ENCODE measurements around the gene FAM118B. TPM values are rescaled to one million over a fixed set of nuclear protein-coding genes. Genes with fewer than 3 reads are reported as not detected.

Gene FAM118B
- polyA plus RNA-seq, 1 of the 3 experiments (the other 2 are of a cell fraction): 19.5 TPM

- CTCF ChIA-PET: interaction anchor here (1.1 to 5.4 kb wide), 3 partner anchors 102 to 266 kb away, joined by 3 to 63 read pairs (median 5); no protein-coding TSS in a partner anchor
These were observed 20.8 kb upstream of the FAM118B start for GRCh38 chr11:126190792-126191191.

GRCh38 chr11:126191379-126192073, 20.1 kb upstream of the FAM118B start:
- ChIA-PET CTCF (interaction anchor here (0.7 to 5.4 kb wide), 4 partner anchors 77 to 274 kb away, joined by 3 to 63 read pairs (median 29); no protein-coding TSS in a partner anchor), POLR2A (interaction anchor here (1.0 kb wide), 1 partner anchor 264 kb away, joined by 3 read pairs; no protein-coding TSS in a partner anchor)
- Histone ChIP-seq H3K9me3 (no peaks in the 10 kb centered on the region), H3K27me3 (ENCODE audit: insufficient read depth) (no peaks in the 10 kb centered on the region), H3K36me3 (replicated peaks in 1 of 2; ENCODE audit: control insufficient read depth in 1 of 2, insufficient read depth in 2 of 2, low read length in 1 of 2) (peaks cover 4 to 26% of the 10 kb centered on the region in 2 experiments), H3K4me2 (no peak overlapping the region), H3K4me1 (ENCODE audit: control insufficient read depth in 1 of 2, insufficient read depth in 2 of 2, low read depth in 1 of 2, low read length in 1 of 2) (peaks cover 0 to 14% of the 10 kb centered on the region in 2 experiments; a peak in 1 of 4 replicates), H3K9me2 (no peaks in the 10 kb centered on the region), H4K20me1 (ENCODE audit: insufficient read depth) (no peaks in the 10 kb centered on the region; the same call in 1 of the 2 replicates), H3K4me3 (ENCODE audit: low read depth in 2 of 2, low read length in 1 of 2) (no peak overlapping the region), H3K27ac (ENCODE audit: low read depth in 2 of 2, low read length in 1 of 2) (no peak overlapping the region), H3F3A (replicated peaks; ENCODE audit: insufficient read depth) (peaks cover 6% of the 10 kb centered on the region), H3K9ac (no peak overlapping the region), H3K79me2 (ENCODE audit: insufficient read depth) (no peaks in the 10 kb centered on the region), H2AFZ (ENCODE audit: low read depth) (no peak overlapping the region)
- 97% methylated on average over 11 of the region's 11 CpGs for WGBS (ENCODE audit: low lambda C conversion rate)
- no peak for DNase-seq
- TF ChIP-seq RCOR1 (IDR thresholded peaks at IDR 0.05; ENCODE audit: low read length): no peak
- TF ChIP-seq FOXM1 (IDR thresholded peaks at IDR 0.05; ENCODE audit: low read depth): no peak
- no peak for TF ChIP-seq RXRA (IDR thresholded peaks at IDR 0.05; ENCODE audit: borderline replicate concordance, low read depth)
- no peak for TF ChIP-seq TAF1 (IDR thresholded peaks at IDR 0.05; ENCODE audit: borderline replicate concordance, low read depth, low read length)
- no peak for TF ChIP-seq ELF1 (IDR thresholded peaks at IDR 0.05)
- no peak for TF ChIP-seq SMC3 (IDR thresholded peaks at IDR 0.05; ENCODE audit: low read depth, low read length)
- no peak for TF ChIP-seq USF1 (IDR thresholded peaks at IDR 0.05; ENCODE audit: borderline replicate concordance, low read depth)
- TF ChIP-seq RAD21 (IDR thresholded peaks at IDR 0.05; ENCODE audit: low read length): no peak
- TF ChIP-seq, protein P1, sequence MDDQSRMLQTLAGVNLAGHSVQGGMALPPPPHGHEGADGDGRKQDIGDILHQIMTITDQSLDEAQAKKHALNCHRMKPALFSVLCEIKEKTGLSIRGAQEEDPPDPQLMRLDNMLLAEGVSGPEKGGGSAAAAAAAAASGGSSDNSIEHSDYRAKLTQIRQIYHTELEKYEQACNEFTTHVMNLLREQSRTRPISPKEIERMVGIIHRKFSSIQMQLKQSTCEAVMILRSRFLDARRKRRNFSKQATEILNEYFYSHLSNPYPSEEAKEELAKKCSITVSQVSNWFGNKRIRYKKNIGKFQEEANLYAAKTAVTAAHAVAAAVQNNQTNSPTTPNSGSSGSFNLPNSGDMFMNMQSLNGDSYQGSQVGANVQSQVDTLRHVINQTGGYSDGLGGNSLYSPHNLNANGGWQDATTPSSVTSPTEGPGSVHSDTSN (IDR thresholded peaks at IDR 0.05): no peak
- TF ChIP-seq GATA2 (CRISPR knock-in tag; IDR thresholded peaks at IDR 0.05): no peak
- no peak for TF ChIP-seq TEAD4 (IDR thresholded peaks at IDR 0.05; ENCODE audit: borderline replicate concordance, insufficient read depth)
- no peak for TF ChIP-seq JUND (IDR thresholded peaks at IDR 0.05)
- no peak for TF ChIP-seq MAX (IDR thresholded peaks at IDR 0.05; ENCODE audit: low read depth)
- TF ChIP-seq SIN3A (IDR thresholded peaks at IDR 0.05; ENCODE audit: borderline replicate concordance, low read depth, low read length): no peak
- TF ChIP-seq FOXJ3 (CRISPR knock-in tag; IDR thresholded peaks at IDR 0.05): no peak
- no peak for TF ChIP-seq NFIC (IDR thresholded peaks at IDR 0.05; ENCODE audit: borderline replicate concordance)
- no peak for TF ChIP-seq TCF12 (IDR thresholded peaks at IDR 0.05)
- no peak for TF ChIP-seq EP300 (IDR thresholded peaks at IDR 0.05; ENCODE audit: borderline replicate concordance in 1 of 2, low read depth in 1 of 2, low read length in 1 of 2)
- TF ChIP-seq MEF2A (IDR thresholded peaks at IDR 0.05; ENCODE audit: borderline replicate concordance, low read depth): no peak

More at GRCh38 chr11:126190792-126191191, 20.8 kb upstream of the FAM118B start:
- Histone ChIP-seq H3K27ac (ENCODE audit: low read depth in 2 of 2, low read length in 1 of 2) (no peak overlapping the region; a peak in 1 of 4 replicates), H3K4me1 (ENCODE audit: control insufficient read depth in 1 of 2, insufficient read depth in 2 of 2, low read depth in 1 of 2, low read length in 1 of 2) (peaks cover 0 to 14% of the 10 kb centered on the region in 2 experiments; a peak in 1 of 4 replicates), H4K20me1 (ENCODE audit: insufficient read depth) (no peaks in the 10 kb centered on the region; the same call in 1 of the 2 replicates), H3K79me2 (ENCODE audit: insufficient read depth) (no peaks in the 10 kb centered on the region), H3K9me2 (no peaks in the 10 kb centered on the region), H3K4me3 (ENCODE audit: low read depth in 2 of 2, low read length in 1 of 2) (no peak overlapping the region), H2AFZ (ENCODE audit: low read depth) (no peak overlapping the region), H3K9me3 (no peaks in the 10 kb centered on the region), H3K4me2 (no peak overlapping the region), H3F3A (replicated peaks; ENCODE audit: insufficient read depth) (peaks cover 6% of the 10 kb centered on the region), H3K36me3 (replicated peaks in 1 of 2; ENCODE audit: control insufficient read depth in 1 of 2, insufficient read depth in 2 of 2, low read length in 1 of 2) (peaks cover 4 to 22% of the 10 kb centered on the region in 2 experiments), H3K27me3 (ENCODE audit: insufficient read depth) (no peaks in the 10 kb centered on the region), H3K9ac (no peak overlapping the region)
- TF ChIP-seq ELF1 (IDR thresholded peaks at IDR 0.05) (no peak), GABPA (IDR thresholded peaks at IDR 0.05; ENCODE audit: low read depth) (no peak), MXI1 (IDR thresholded peaks at IDR 0.05; ENCODE audit: low read depth, low read length) (no peak), EP300 (IDR thresholded peaks at IDR 0.05; ENCODE audit: borderline replicate concordance in 1 of 2, low read depth in 1 of 2, low read length in 1 of 2) (no peak), JUND (IDR thresholded peaks at IDR 0.05) (no peak), POLR2AphosphoS5 (IDR thresholded peaks at IDR 0.05; ENCODE audit: low read depth, low read length) (no peak)
- TF ChIP-seq, protein P2, sequence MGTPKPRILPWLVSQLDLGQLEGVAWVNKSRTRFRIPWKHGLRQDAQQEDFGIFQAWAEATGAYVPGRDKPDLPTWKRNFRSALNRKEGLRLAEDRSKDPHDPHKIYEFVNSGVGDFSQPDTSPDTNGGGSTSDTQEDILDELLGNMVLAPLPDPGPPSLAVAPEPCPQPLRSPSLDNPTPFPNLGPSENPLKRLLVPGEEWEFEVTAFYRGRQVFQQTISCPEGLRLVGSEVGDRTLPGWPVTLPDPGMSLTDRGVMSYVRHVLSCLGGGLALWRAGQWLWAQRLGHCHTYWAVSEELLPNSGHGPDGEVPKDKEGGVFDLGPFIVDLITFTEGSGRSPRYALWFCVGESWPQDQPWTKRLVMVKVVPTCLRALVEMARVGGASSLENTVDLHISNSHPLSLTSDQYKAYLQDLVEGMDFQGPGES (IDR thresholded peaks at IDR 0.05; ENCODE audit: low read depth, low read length): no peak
- WGBS (ENCODE audit: low lambda C conversion rate): 99% methylated on average over 14 of the region's 14 CpGs
- no peak for DNase-seq
- POLR2A ChIA-PET: interaction anchor here (1.0 kb wide), 1 partner anchor 264 kb away, joined by 3 read pairs; no protein-coding TSS in a partner anchor
